ENCODE results near the gene BCAN. TPM values are rescaled to one million over a fixed set of nuclear protein-coding genes. Genes with fewer than 3 reads are reported as not detected.

BCAN gene
- total and polyA plus RNA-seq, 2 of the 8 experiments (the other 6 are each of a cell fraction or from before 2014, with no cell fraction given), result 4.5 to 24.0 TPM

- DNase-seq (ENCODE audit: low read depth in 1 of 2, low spot score in 2 of 2) (no peak), FAIRE-seq (no peak)
- POLR2A ChIA-PET (ENCODE audit: partially characterized antibody), result interaction anchor here (1.2 kb wide), 1 partner anchor 12 kb away, joined by 4 read pairs; no protein-coding TSS in a partner anchor
- H4K91ac ChIP-seq (replicated peaks; ENCODE audit: insufficient read length, low read length), result no peak overlapping the region
- H3K18ac ChIP-seq (ENCODE audit: extremely low read depth, low read length), result no peak overlapping the region
- no peak overlapping the region for H3K4me3 ChIP-seq (ENCODE audit: extremely low read depth in 1 of 4, insufficient read depth in 2 of 4, low read depth in 3 of 4, low read length in 4 of 4)
- no peak overlapping the region for H3K4ac ChIP-seq (replicated peaks; ENCODE audit: insufficient read length, low read depth, low read length)
- no peak overlapping the region for H4K8ac ChIP-seq (ENCODE audit: extremely low read depth, insufficient read depth, low read length)
- H3K23ac ChIP-seq (ENCODE audit: insufficient read length), result no peak overlapping the region
- CTCF ChIA-PET (ENCODE audit: partially characterized antibody), result interaction anchor here (1.3 to 43.0 kb wide), 5 partner anchors 11 to 52 kb away, joined by 4 to 868 read pairs (median 520); partner anchors contain the start of genes BCAN, HAPLN2 and NES
- no peaks in the 10 kb centered on the region; the same call in 1 of the 2 replicates for H3K79me1 ChIP-seq (ENCODE audit: low read depth, low read length)
- WGBS, 2 experiments (ENCODE audit: extremely low coverage in 1 of 2, insufficient coverage in 1 of 2, insufficient read length in 1 of 2, insufficient replicate concordance in 2 of 2, low coverage in 1 of 2, low lambda C conversion rate in 2 of 2, missing lambda C conversion rate in 1 of 2), result 71% methylated on average over 3 of the region's 3 CpGs; no CpG with 5 or more reads in 1 of the 2 experiments
- H3K27ac ChIP-seq (ENCODE audit: low read depth, low read length), result no peak overlapping the region
- no peak overlapping the region for H2BK5ac ChIP-seq (ENCODE audit: low read depth, low read length)
- H2BK15ac ChIP-seq (ENCODE audit: low read length), result no peak overlapping the region
- H3K79me2 ChIP-seq (ENCODE audit: control insufficient read depth in 1 of 2, insufficient read depth in 2 of 2, low read length in 2 of 2), result no peaks in the 10 kb centered on the region
- H4K5ac ChIP-seq (ENCODE audit: insufficient read length, low read depth, low read length), result no peak overlapping the region
- no peak overlapping the region for H3K14ac ChIP-seq (ENCODE audit: insufficient read length)
- no peak overlapping the region for H2BK20ac ChIP-seq (ENCODE audit: low read length)
- H3K9me3 ChIP-seq (ENCODE audit: insufficient read depth in 2 of 2, low read depth in 1 of 2, low read length in 1 of 2), result no peaks in the 10 kb centered on the region
- no peaks in the 10 kb centered on the region for H3K23me2 ChIP-seq (ENCODE audit: low read depth, low read length)
- no peak for TF ChIP-seq MAX (IDR thresholded peaks at IDR 0.05)
- no peak for TF ChIP-seq GTF2F1 (IDR thresholded peaks at IDR 0.05; ENCODE audit: borderline replicate concordance, low read depth, low read length)
- H3K27me3 ChIP-seq (replicated peaks in 1 of 4; ENCODE audit: control insufficient read depth in 3 of 4, extremely low read depth in 1 of 4, insufficient read depth in 3 of 4, low read length in 3 of 4), result peaks cover 0 to 4% (median 2%) of the 10 kb centered on the region in 4 experiments; a peak in 3 of 7 replicates
- H2BK12ac ChIP-seq (ENCODE audit: low read depth, low read length), result no peak overlapping the region
- H4K20me1 ChIP-seq (replicated peaks in 1 of 2; ENCODE audit: control insufficient read depth in 1 of 2, insufficient read depth in 2 of 2, low read length in 2 of 2), result no peaks in the 10 kb centered on the region
- no peak overlapping the region for H2BK120ac ChIP-seq (replicated peaks; ENCODE audit: low read depth, low read length)
- no peaks in the 10 kb centered on the region for H3K36me3 ChIP-seq (ENCODE audit: control insufficient read depth in 2 of 4, insufficient read depth in 4 of 4, low read length in 3 of 4)
- H3K4me2 ChIP-seq (ENCODE audit: insufficient read depth in 1 of 2, low read depth in 2 of 2, low read length in 2 of 2), result no peak overlapping the region
- H3K56ac ChIP-seq (replicated peaks; ENCODE audit: insufficient read length, low read depth, low read length), result no peak overlapping the region
- H2AFZ ChIP-seq (ENCODE audit: low read length), result no peak overlapping the region
- no peak overlapping the region for H2AK5ac ChIP-seq (ENCODE audit: low read depth, low read length)
- no peaks in the 10 kb centered on the region for H3K4me1 ChIP-seq (replicated peaks in 1 of 4; ENCODE audit: control insufficient read depth in 3 of 4, insufficient read depth in 4 of 4, low read length in 3 of 4)
- no peak overlapping the region for H3K9ac ChIP-seq (replicated peaks in 1 of 4; ENCODE audit: extremely low read depth in 1 of 4, low read depth in 3 of 4, low read length in 3 of 4)
These were observed 9.6 kb upstream of the BCAN start for GRCh38 chr1:156632355-156632754.

Measured in H1 (cell line).